GM18511 (cell line): ENCODE results near the gene PLA2G2E.
"Not testable (repeated sequence)": the region's sequence is repeated elsewhere in the genome, so short reads cannot be mapped to it uniquely, and the experiment has no call there.

Source experiments
- ATAC-seq: cut with Tn5 transposase; IDR thresholded peaks from one replicate; pipeline ENCODE4 v1.9.1; 2021; ENCODE audit warnings: mild to moderate bottlenecking, moderate library complexity; ENCODE audit not compliant: unreplicated experiment

Gene PLA2G2E

GRCh38 chr1:19934336-19934735 lies 10.9 kb upstream of the PLA2G2E start:
- no peak for ATAC-seq

DNA sequence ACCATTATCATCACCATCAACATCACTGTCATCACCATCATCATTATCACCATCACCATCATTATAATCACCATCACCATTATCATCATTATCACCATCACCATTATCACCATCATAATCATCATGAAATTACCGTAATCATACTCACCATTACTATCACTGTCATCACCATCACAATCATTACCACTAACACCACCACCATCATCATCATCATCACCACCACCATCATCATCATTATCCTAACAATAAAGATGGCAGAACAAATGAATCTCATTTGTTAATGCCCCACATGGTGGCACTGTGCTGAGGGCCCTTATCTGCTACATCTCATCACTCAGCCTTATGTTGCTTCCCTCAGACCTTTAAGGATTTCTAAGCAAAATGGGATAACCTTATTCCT lies 9.4 kb upstream of the PLA2G2E start:
- ATAC-seq = no peak

- not testable (repeated sequence) for ATAC-seq
Observed at GRCh38 chr1:19927130-19927421, 3.7 kb upstream of the PLA2G2E start.

DNA sequence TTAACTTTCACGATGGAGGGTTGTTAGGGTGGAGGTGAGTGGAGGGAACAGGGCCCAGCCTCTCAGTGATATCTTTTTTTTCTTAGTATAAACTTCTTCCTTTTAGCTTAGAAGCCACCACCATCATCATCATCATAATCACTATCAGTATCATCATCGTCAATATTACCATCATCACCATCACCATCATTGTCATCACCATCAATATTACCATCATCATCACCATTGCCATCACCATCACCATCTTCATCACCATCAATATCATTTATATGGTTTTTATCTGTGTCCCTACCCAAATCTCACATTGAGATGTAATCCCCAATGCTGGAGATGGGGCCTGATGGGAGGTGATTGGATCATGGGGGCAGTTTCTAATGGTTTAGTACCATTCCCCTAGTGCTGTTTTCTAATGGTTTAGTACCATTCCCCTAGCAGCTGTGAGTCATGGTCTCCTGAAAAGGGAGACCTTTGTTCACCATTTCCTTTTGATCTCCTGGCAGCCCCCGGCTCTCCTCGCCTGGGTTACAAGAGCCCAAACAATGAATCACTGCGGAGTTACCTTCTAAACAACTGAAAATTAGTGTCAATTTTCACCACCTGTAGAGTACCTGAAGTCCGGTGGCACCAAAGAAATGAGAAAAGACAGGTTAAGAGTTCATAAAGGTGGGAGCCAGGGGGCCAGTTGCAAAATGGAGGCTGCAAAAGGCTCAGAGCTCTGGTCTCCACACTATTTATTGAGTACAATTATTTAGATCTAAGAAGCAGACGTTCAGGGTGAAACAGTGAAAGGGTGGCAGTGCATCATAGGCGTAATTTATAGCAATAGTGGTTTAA lies 3.1 kb upstream of the PLA2G2E start:
- no peak for ATAC-seq

GRCh38 chr1:19925342-19926070 lies 2.1 kb upstream of the PLA2G2E start:
- no peak for ATAC-seq

GRCh38 chr1:19923953-19924346 lies 533 bp upstream of the PLA2G2E start:
- ATAC-seq = no peak

- no peak for ATAC-seq
Observed at GRCh38 chr1:19922015-19922688, 1.3 kb downstream of the PLA2G2E start.

DNA sequence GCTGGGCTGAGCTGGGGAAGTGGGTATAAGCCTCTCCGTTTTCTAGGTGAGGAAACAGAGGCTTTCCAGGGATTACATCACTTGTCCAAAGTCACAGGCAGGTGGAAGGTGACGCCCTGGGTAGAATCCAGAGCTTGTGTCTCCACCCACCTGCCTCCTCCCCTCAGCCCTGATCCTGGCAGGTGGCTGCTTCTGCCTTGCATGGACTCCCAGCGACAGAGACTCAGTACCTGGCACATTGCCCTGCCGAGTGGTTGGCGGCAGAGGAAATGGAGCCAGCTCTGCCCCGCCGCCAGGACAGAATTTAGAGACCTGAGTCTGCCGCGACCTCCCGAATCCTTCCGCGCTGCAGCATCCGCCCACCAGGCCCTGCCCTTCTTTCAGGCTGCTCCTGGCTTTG lies 2.1 kb downstream of the PLA2G2E start:
- ATAC-seq = no peak

DNA sequence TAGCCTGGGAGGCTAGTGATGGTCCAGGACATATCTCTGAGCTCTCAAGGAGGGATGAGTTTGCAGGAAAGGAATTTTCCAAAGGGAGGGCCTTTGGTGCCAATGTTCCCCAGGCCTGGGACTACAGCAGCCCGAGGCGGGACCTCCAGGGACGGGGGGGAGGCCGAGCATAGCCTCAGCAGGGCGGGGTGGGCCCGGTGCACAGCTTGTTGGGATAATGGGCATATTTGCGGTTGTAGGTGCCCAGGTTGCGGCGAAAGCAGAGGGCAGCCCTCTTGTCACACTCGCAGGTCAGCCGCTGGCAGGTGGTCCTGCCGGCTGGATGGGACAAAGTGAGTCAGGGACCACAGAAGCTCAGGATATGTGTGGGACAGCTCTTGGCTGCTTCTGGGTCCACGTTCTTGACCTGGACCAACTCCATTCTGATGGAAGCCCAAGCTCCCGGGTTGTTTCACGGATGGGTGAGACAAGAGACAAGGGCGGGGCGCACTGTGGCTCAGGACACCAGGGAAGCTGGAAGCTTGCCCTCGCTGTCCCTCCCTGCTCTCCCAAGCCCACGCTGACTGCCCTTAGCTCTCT lies 3.2 kb downstream of the PLA2G2E start:
- ATAC-seq = no peak

GRCh38 chr1:19918057-19918456 lies 5.4 kb downstream of the PLA2G2E start:
- no peak for ATAC-seq

- ATAC-seq = no peak
Observed at GRCh38 chr1:19910650-19911049, 12.8 kb downstream of the PLA2G2E start.

DNA sequence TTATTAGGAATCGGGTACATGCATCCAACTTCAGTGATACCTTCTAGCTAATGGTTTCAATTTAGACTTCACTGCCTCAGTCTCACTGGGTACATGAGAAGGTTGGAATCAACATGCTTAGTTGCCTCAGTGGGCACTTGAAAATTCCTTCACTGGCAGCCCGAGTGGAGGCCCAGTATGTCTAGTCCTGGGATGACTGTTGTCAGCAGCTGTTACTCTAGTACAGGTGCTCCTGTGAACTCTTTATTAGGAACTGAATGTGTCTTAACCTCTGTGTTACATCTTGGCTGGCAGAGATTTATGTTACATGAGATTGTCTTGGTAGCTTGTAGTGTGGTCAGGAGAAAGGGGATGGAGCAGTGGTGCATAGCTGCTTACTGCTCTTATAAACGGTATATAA lies 13.4 kb downstream of the PLA2G2E start:
- no peak for ATAC-seq

- ATAC-seq = no peak
Observed at GRCh38 chr1:19909392-19909791, 14.0 kb downstream of the PLA2G2E start.

GRCh38 chr1:19907456-19907855 lies 16.0 kb downstream of the PLA2G2E start:
- ATAC-seq = no peak

DNA sequence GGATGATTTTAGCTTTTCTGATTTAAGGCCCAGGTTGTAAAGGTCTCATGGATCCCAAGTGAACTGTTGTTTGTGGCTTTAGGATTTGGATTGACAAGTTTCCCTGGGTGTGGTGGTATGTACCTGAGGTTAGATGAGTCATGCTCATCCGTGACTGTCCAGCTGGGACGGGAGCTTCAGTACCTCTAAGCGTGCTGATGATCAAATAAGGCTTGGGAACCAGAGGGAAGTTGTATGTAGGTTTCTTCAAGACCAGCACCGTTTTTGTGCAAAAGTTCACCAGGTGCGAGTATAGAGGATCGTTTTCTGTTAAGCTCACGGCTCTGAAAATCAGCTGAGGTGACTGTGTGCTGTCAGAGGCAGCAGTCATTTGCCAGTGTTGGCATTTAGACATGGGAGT lies 19.8 kb downstream of the PLA2G2E start:
- ATAC-seq = no peak

- ATAC-seq = no peak
Observed at GRCh38 chr1:19901653-19902052, 21.8 kb downstream of the PLA2G2E start.

GRCh38 chr1:19894218-19894617 lies 29.2 kb downstream of the PLA2G2E start:
- no peak for ATAC-seq

DNA sequence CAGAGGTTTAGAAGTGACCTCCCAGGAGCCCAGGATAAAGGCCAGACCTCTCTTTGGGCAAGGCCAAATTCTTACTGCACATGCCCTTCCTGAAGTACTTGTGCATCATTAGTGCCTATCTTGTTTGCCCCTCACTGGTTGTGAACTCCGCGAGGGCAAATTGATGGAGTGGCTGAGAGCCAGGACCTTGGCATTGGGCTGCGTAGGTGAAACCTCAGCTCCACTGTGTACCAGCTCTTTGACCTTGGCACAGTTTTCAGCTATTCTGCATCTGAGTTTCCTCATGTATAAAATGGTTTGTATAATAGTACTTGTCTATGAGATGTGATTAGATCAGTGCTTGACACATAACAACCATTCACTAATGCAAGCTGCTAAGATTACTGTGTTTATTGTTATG lies 29.7 kb downstream of the PLA2G2E start:
- ATAC-seq = no peak

DNA sequence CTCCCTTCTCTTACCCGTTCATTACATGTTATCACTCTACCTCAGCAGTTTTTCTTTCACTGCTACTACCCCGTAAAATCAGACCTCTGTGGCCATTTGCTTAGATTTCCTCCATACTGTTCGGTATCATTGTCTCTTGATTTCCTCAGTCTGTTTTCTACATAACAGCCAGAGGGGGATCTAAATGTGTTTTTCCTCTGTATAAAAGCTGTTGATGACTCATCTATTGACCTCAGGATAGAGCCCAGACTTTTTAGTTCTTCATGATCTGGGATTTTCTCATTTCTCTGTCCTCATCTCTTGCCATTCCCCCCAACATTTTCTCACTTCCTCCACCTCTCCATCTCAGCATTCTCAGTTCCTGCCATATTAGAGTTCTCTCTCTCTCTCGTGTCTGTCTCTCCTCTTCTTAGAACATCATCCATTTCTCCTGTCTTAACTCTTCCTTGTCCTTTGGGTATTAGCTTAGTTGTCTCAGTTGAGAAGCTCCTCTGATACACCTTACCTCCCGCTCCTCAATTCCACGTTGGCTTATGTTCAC lies 30.7 kb downstream of the PLA2G2E start:
- no peak for ATAC-seq

- ATAC-seq = no peak
Observed at GRCh38 chr1:19892129-19892528, 31.3 kb downstream of the PLA2G2E start.

- ATAC-seq = no peak
Observed at GRCh38 chr1:19889656-19890055, 33.8 kb downstream of the PLA2G2E start.
